Mesendoderm (in vitro differentiated cells): ENCODE data around the gene NAV2.

Experiments used
- DNase-seq: peaks from one replicate; pipeline ENCODE4 v3.0.0; 2013
- H2AK5ac ChIP-seq: 2 replicates; pipeline ENCODE4 v1.6.1; 2013; ENCODE audit warnings: low read length, inconsistent platforms
- H2BK120ac ChIP-seq: 2 replicates; pipeline ENCODE4 v1.6.1; 2013; ENCODE audit warnings: low read depth, mild to moderate bottlenecking, low read length, moderate library complexity, mixed read lengths
- H2BK15ac ChIP-seq: replicated peaks from 2 replicates; pipeline ENCODE4 v1.6.1; 2013; ENCODE audit warnings: low read depth, mild to moderate bottlenecking, moderate library complexity
- H2BK5ac ChIP-seq: 2 replicates; pipeline ENCODE4 v1.6.1; 2013; ENCODE audit warnings: low read length, inconsistent platforms
- H3K18ac ChIP-seq: 2 replicates; pipeline ENCODE4 v1.6.1; 2013; ENCODE audit warnings: mild to moderate bottlenecking, low read length, mixed read lengths
- H3K23ac ChIP-seq: one replicate; pipeline ENCODE4 v1.6.1; 2013; ENCODE audit warnings: low read length
- H3K27ac ChIP-seq: 2 replicates; pipeline ENCODE4 v1.5.1; 2013; ENCODE audit warnings: low read depth, mild to moderate bottlenecking, inconsistent platforms, low read length, moderate library complexity
- H3K27me3 ChIP-seq: 2 replicates; pipeline ENCODE4 v1.6.1; 2013; ENCODE audit warnings: low read length, control low read depth, mild to moderate bottlenecking, inconsistent platforms; ENCODE audit not compliant: insufficient read depth, poor library complexity
- H3K36me3 ChIP-seq: 2 replicates; pipeline ENCODE4 v1.6.1; 2013; ENCODE audit warnings: low read length, inconsistent platforms; ENCODE audit not compliant: control insufficient read depth, insufficient read depth
- H3K4ac ChIP-seq: one replicate; pipeline ENCODE4 v1.6.1; 2013; ENCODE audit warnings: low read depth, mild to moderate bottlenecking, low read length, moderate library complexity
- H3K4me1 ChIP-seq: 2 replicates; pipeline ENCODE4 v1.6.1; 2013; ENCODE audit warnings: low read depth, low read length, inconsistent platforms; ENCODE audit not compliant: control insufficient read depth
- H3K4me2 ChIP-seq: 2 replicates; pipeline ENCODE4 v1.6.1; 2013; ENCODE audit warnings: low read length
- H3K4me3 ChIP-seq: 2 replicates; pipeline ENCODE4 v1.5.1; 2013; ENCODE audit warnings: mild to moderate bottlenecking, low read length
- H3K56ac ChIP-seq: one replicate; pipeline ENCODE4 v1.6.1; 2013; ENCODE audit warnings: low read length
- H3K79me1 ChIP-seq: 2 replicates; pipeline ENCODE4 v1.6.1; 2013; ENCODE audit warnings: low read length, inconsistent platforms
- H3K79me2 ChIP-seq: 2 replicates; pipeline ENCODE4 v1.6.1; 2013; ENCODE audit warnings: mild to moderate bottlenecking, low read length; ENCODE audit not compliant: control insufficient read depth, insufficient read depth
- H3K9ac ChIP-seq: 2 replicates; pipeline ENCODE4 v1.6.1; 2013; ENCODE audit warnings: low read length, inconsistent platforms
- H4K5ac ChIP-seq: one replicate; pipeline ENCODE4 v1.6.1; 2013; ENCODE audit warnings: low read length
- H4K8ac ChIP-seq: one replicate; pipeline ENCODE4 v1.6.1; 2013; ENCODE audit warnings: low read depth, mild to moderate bottlenecking, control low read depth, low read length, moderate library complexity
- WGBS: extraction: QIAGEN DNeasy Blood & Tissue Kit; methylation state at CpG from one replicate; pipeline ENCODE4 v1.1.7; 2013; ENCODE audit warnings: low lambda C conversion rate, missing lambda C conversion rate; ENCODE audit not compliant: insufficient coverage; ENCODE audit errors: extremely low coverage; 5-methylcytosine and 5-hydroxymethylcytosine counted together

Gene NAV2

GRCh38 chr11:20036626-20037335 is 324.1 kb downstream of the NAV2 start:
- Histone ChIP-seq H2BK120ac (no peak overlapping the region), H3K4ac (no peak overlapping the region), H3K79me1 (peaks cover 6% of the 10 kb centered on the region), H2AK5ac (no peak overlapping the region), H3K9ac (no peak overlapping the region), H3K27me3 (no peaks in the 10 kb centered on the region), H2BK5ac (no peak overlapping the region), H3K4me2 (no peak overlapping the region), H3K4me1 (peaks cover 19% of the 10 kb centered on the region), H3K36me3 (no peaks in the 10 kb centered on the region), H3K18ac (no peak overlapping the region), H3K27ac (no peak overlapping the region), H3K56ac (peak overlapping the region; percentile 30), H4K8ac (no peak overlapping the region), H3K79me2 (peaks cover 53% of the 10 kb centered on the region), H3K4me3 (no peak overlapping the region), H3K23ac (no peak overlapping the region), H4K5ac (no peak overlapping the region), H2BK15ac (no peak overlapping the region)
- no peak for DNase-seq
- no CpG with 5 or more reads among the region's 8 CpGs for WGBS

GRCh38 chr11:20037396-20038153 is 324.9 kb downstream of the NAV2 start:
- H3K36me3 ChIP-seq: no peaks in the 10 kb centered on the region
- no peak overlapping the region for H3K27ac ChIP-seq

GRCh38 chr11:20038412-20038811 is 325.8 kb downstream of the NAV2 start:
- H3K27me3 ChIP-seq: no peaks in the 10 kb centered on the region
- H2AK5ac ChIP-seq: no peak overlapping the region
- no peak overlapping the region for H4K5ac ChIP-seq
- no peak for DNase-seq
- H3K36me3 ChIP-seq: no peaks in the 10 kb centered on the region
- H3K23ac ChIP-seq: no peak overlapping the region
- H3K18ac ChIP-seq: no peak overlapping the region
- no peak overlapping the region for H2BK15ac ChIP-seq
- H3K27ac ChIP-seq: no peak overlapping the region
- H3K79me1 ChIP-seq: peaks cover 6% of the 10 kb centered on the region
- peaks cover 37% of the 10 kb centered on the region for H3K79me2 ChIP-seq
- no peak overlapping the region for H3K4ac ChIP-seq
- no peak overlapping the region for H3K9ac ChIP-seq
- H3K4me3 ChIP-seq: no peak overlapping the region
- WGBS: no CpG with 5 or more reads among the region's 6 CpGs
- H2BK5ac ChIP-seq: no peak overlapping the region
- no peak overlapping the region for H3K56ac ChIP-seq
- no peak overlapping the region for H4K8ac ChIP-seq
- peaks cover 19% of the 10 kb centered on the region for H3K4me1 ChIP-seq
- H2BK120ac ChIP-seq: no peak overlapping the region
- H3K4me2 ChIP-seq: no peak overlapping the region

More at GRCh38 chr11:20037396-20038153, 324.9 kb downstream of the NAV2 start:
- Histone ChIP-seq H3K4ac (no peak overlapping the region), H2AK5ac (no peak overlapping the region), H4K5ac (no peak overlapping the region), H3K56ac (no peak overlapping the region), H2BK5ac (no peak overlapping the region), H3K4me3 (no peak overlapping the region), H3K9ac (no peak overlapping the region), H2BK15ac (no peak overlapping the region), H3K4me1 (peaks cover 19% of the 10 kb centered on the region), H3K79me1 (peaks cover 6% of the 10 kb centered on the region), H4K8ac (no peak overlapping the region), H3K23ac (no peak overlapping the region), H3K18ac (no peak overlapping the region), H2BK120ac (no peak overlapping the region), H3K27me3 (no peaks in the 10 kb centered on the region), H3K79me2 (peaks cover 45% of the 10 kb centered on the region), H3K4me2 (no peak overlapping the region)
- DNase-seq: no peak
- WGBS: no CpG with 5 or more reads among the region's 3 CpGs

GRCh38 chr11:20038972-20039371 is 326.3 kb downstream of the NAV2 start:
- Histone ChIP-seq H4K8ac (no peak overlapping the region), H2AK5ac (no peak overlapping the region), H3K4me3 (no peak overlapping the region), H3K9ac (no peak overlapping the region), H3K4ac (no peak overlapping the region), H2BK5ac (no peak overlapping the region), H3K79me2 (peaks cover 31% of the 10 kb centered on the region), H2BK120ac (no peak overlapping the region), H2BK15ac (no peak overlapping the region), H3K23ac (no peak overlapping the region), H3K79me1 (peaks cover 6% of the 10 kb centered on the region), H3K27ac (no peak overlapping the region), H3K36me3 (peaks cover 2% of the 10 kb centered on the region), H3K27me3 (no peaks in the 10 kb centered on the region), H3K56ac (no peak overlapping the region), H3K4me2 (no peak overlapping the region), H3K18ac (no peak overlapping the region), H3K4me1 (peaks cover 16% of the 10 kb centered on the region), H4K5ac (no peak overlapping the region)
- WGBS: no CpG with 5 or more reads among the region's 3 CpGs
- no peak for DNase-seq

- H3K4me2 ChIP-seq: no peak overlapping the region
- no peak for DNase-seq
- H3K18ac ChIP-seq: no peak overlapping the region
- no peak overlapping the region for H3K9ac ChIP-seq
- H3K4me1 ChIP-seq: peaks cover 16% of the 10 kb centered on the region
- no peak overlapping the region for H4K5ac ChIP-seq
- no peak overlapping the region for H4K8ac ChIP-seq
- H2BK5ac ChIP-seq: no peak overlapping the region
- no peak overlapping the region for H3K4ac ChIP-seq
- no peak overlapping the region for H2BK120ac ChIP-seq
- no peak overlapping the region for H2AK5ac ChIP-seq
- H3K36me3 ChIP-seq: peaks cover 4% of the 10 kb centered on the region
- peak overlapping the region; percentile 49 for H3K56ac ChIP-seq
- WGBS: no CpG with 5 or more reads among the region's 3 CpGs
- H3K23ac ChIP-seq: no peak overlapping the region
- no peaks in the 10 kb centered on the region for H3K27me3 ChIP-seq
- H3K79me1 ChIP-seq: peaks cover 2% of the 10 kb centered on the region
- H3K4me3 ChIP-seq: no peak overlapping the region
- peaks cover 10% of the 10 kb centered on the region for H3K79me2 ChIP-seq
- H2BK15ac ChIP-seq: no peak overlapping the region
- H3K27ac ChIP-seq: no peak overlapping the region
These were observed 328.9 kb downstream of the NAV2 start for GRCh38 chr11:20041499-20041898.
